ENCODE measurements around the gene CHRNA1. TPM values are rescaled to one million over a fixed set of nuclear protein-coding genes. Genes with fewer than 3 reads are reported as not detected.

CHRNA1 gene
- total RNA-seq, 2 donors from 2014 or later: 0.41 TPM; not detected in 1

- Histone ChIP-seq H3K4me1 (ENCODE audit: control insufficient read depth in 1 of 2, low read depth in 2 of 2) (peaks cover 0 to 4% of the 10 kb centered on the region in 2 donors), H3K27ac (no peak overlapping the region)
- no peak for DNase-seq (ENCODE audit: low spot score)
Observed at GRCh38 chr2:174778085-174778981, 14.1 kb upstream of the CHRNA1 start.

GRCh38 chr2:174777347-174778084 lies 13.2 kb upstream of the CHRNA1 start:
- DNase-seq (ENCODE audit: low spot score): no peak
- no peak for ATAC-seq (ENCODE audit: insufficient number of reproducible peaks, low FRiP score, low read depth)
- Histone ChIP-seq H3K36me3 (no peaks in the 10 kb centered on the region), H3K27me3 (replicated peaks; ENCODE audit: insufficient read depth) (no peaks in the 10 kb centered on the region), H3K27ac (no peak overlapping the region), H3K4me3 (no peak overlapping the region), H3K9me3 (no peaks in the 10 kb centered on the region), H3K4me1 (ENCODE audit: control insufficient read depth in 1 of 2, low read depth in 2 of 2) (peaks cover 3 to 10% of the 10 kb centered on the region in 2 donors)
- TF ChIP-seq CTCF (IDR thresholded peaks at IDR 0.05): no peak

More at GRCh38 chr2:174778085-174778981, 14.1 kb upstream of the CHRNA1 start:
- no peaks in the 10 kb centered on the region for H3K27me3 ChIP-seq (replicated peaks; ENCODE audit: insufficient read depth)
- H3K4me3 ChIP-seq: no peak overlapping the region
- ATAC-seq (ENCODE audit: insufficient number of reproducible peaks, low FRiP score, low read depth): no peak
- no peaks in the 10 kb centered on the region for H3K36me3 ChIP-seq
- H3K9me3 ChIP-seq: no peaks in the 10 kb centered on the region
- TF ChIP-seq CTCF (IDR thresholded peaks at IDR 0.05): no peak

GRCh38 chr2:174776675-174777074 lies 12.4 kb upstream of the CHRNA1 start:
- TF ChIP-seq CTCF (IDR thresholded peaks at IDR 0.05): no peak
- Histone ChIP-seq H3K36me3 (no peaks in the 10 kb centered on the region), H3K27ac (no peak overlapping the region), H3K9me3 (no peaks in the 10 kb centered on the region), H3K4me3 (no peak overlapping the region), H3K27me3 (replicated peaks; ENCODE audit: insufficient read depth) (no peaks in the 10 kb centered on the region), H3K4me1 (ENCODE audit: control insufficient read depth in 1 of 2, low read depth in 2 of 2) (peaks cover 6 to 16% of the 10 kb centered on the region in 2 donors)
- no peak for ATAC-seq (ENCODE audit: insufficient number of reproducible peaks, low FRiP score, low read depth)
- no peak for DNase-seq (ENCODE audit: low spot score)

- H3K4me1 ChIP-seq (ENCODE audit: control insufficient read depth in 1 of 2, low read depth in 2 of 2): peaks cover 6 to 17% of the 10 kb centered on the region in 2 donors
- H3K9me3 ChIP-seq: no peaks in the 10 kb centered on the region
- H3K27me3 ChIP-seq (replicated peaks; ENCODE audit: insufficient read depth): no peaks in the 10 kb centered on the region
- no peaks in the 10 kb centered on the region for H3K36me3 ChIP-seq
- H3K4me3 ChIP-seq: no peak overlapping the region
- DNase-seq (ENCODE audit: low spot score) (no peak), ATAC-seq (ENCODE audit: insufficient number of reproducible peaks, low FRiP score, low read depth) (no peak)
- no peak overlapping the region for H3K27ac ChIP-seq
- TF ChIP-seq CTCF (IDR thresholded peaks at IDR 0.05): no peak
Observed at GRCh38 chr2:174776223-174776622, 12.0 kb upstream of the CHRNA1 start.

GRCh38 chr2:174775571-174775980 lies 11.3 kb upstream of the CHRNA1 start:
- DNase-seq (ENCODE audit: low spot score): no peak
- Histone ChIP-seq H3K27ac (no peak overlapping the region), H3K4me1 (ENCODE audit: control insufficient read depth in 1 of 2, low read depth in 2 of 2) (peaks cover 6 to 17% of the 10 kb centered on the region in 2 donors)

More at GRCh38 chr2:174775571-174775980, 11.3 kb upstream of the CHRNA1 start:
- Histone ChIP-seq H3K27me3 (replicated peaks; ENCODE audit: insufficient read depth) (no peaks in the 10 kb centered on the region), H3K4me3 (no peak overlapping the region), H3K9me3 (no peaks in the 10 kb centered on the region), H3K36me3 (no peaks in the 10 kb centered on the region)
- TF ChIP-seq CTCF (IDR thresholded peaks at IDR 0.05): no peak
- ATAC-seq (ENCODE audit: insufficient number of reproducible peaks, low FRiP score, low read depth): no peak

All from thoracic aorta (tissue), 2 donors.